SK-N-SH (cell line): Measurements from ENCODE around the gene PLA2G2F.

Experiments used
- CTCF ChIP-seq: fragments of 200-600 bp; sonication (generic); IDR thresholded peaks from 2 replicates; pipeline ENCODE4 v1.6.1; 2017; ENCODE audit warnings: antibody characterized with exemption, mild to moderate bottlenecking, moderate library complexity
- EZH2phosphoT487 ChIP-seq: fragments of 200-600 bp; sonication (generic); IDR thresholded peaks from 2 replicates; pipeline ENCODE4 v1.6.1; 2017; ENCODE audit warnings: low read depth, mixed run types, mild to moderate bottlenecking, antibody characterized with exemption, moderate library complexity, borderline replicate concordance
- FOXM1 ChIP-seq: IDR thresholded peaks from 2 replicates; pipeline ENCODE4 v1.4.0; 2012; ENCODE audit warnings: low read depth, mild to moderate bottlenecking
- POLR2AphosphoS5 ChIP-seq: IDR thresholded peaks from 2 replicates; pipeline ENCODE4 v1.6.1; 2012; ENCODE audit warnings: low read depth, low read length
- RAD21 ChIP-seq: IDR thresholded peaks from 2 replicates; pipeline ENCODE4 v1.6.1; 2012; ENCODE audit warnings: mild to moderate bottlenecking, low read length
- RCOR1 ChIP-seq: fragments of 150-350 bp; IDR thresholded peaks from 2 replicates; pipeline ENCODE4 v1.6.1; 2017; ENCODE audit warnings: antibody characterized with exemption, low read length
- RFX5 ChIP-seq: IDR thresholded peaks from 2 replicates; pipeline ENCODE4 v1.6.1; 2012; ENCODE audit warnings: mild to moderate bottlenecking, improper control_type of control experiment, low read length
- RXRA ChIP-seq: IDR thresholded peaks from 2 replicates; pipeline ENCODE4 v1.4.0; 2012; ENCODE audit warnings: low read depth, mild to moderate bottlenecking, borderline replicate concordance
- TCF12 ChIP-seq: IDR thresholded peaks from 2 replicates; pipeline ENCODE4 v1.4.0; 2012
- TF ChIP-seq, protein P1 (sequence below): IDR thresholded peaks from 2 replicates; pipeline ENCODE4 v1.6.1; 2012; ENCODE audit warnings: mild to moderate bottlenecking, low read depth, low read length, moderate library complexity

DNA sequence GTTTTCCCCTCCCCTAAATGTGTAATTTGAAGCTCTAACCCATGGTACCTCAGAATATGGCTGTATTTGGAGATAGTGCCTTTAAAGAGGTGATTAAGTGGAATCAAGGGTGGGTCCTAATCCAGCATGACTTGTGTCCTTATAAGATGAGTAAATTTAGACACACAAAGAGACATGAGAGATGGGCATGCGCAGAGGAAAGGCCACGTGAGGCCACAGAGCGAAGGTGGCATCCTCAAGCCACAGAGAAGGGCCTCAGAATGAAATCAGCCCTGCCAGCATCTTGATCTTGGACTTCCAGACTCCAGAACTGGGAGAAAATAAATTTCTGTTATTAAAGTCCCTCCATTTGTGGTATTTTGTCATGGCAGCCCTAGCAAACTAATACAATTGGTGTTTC, 2.9 kb upstream of the PLA2G2F start:
- TF ChIP-seq RXRA (no peak), RAD21 (no peak), FOXM1 (no peak), CTCF (no peak), TCF12 (no peak), RCOR1 (no peak), POLR2AphosphoS5 (no peak), EZH2phosphoT487 (no peak), RFX5 (no peak)
- TF ChIP-seq, protein P1, sequence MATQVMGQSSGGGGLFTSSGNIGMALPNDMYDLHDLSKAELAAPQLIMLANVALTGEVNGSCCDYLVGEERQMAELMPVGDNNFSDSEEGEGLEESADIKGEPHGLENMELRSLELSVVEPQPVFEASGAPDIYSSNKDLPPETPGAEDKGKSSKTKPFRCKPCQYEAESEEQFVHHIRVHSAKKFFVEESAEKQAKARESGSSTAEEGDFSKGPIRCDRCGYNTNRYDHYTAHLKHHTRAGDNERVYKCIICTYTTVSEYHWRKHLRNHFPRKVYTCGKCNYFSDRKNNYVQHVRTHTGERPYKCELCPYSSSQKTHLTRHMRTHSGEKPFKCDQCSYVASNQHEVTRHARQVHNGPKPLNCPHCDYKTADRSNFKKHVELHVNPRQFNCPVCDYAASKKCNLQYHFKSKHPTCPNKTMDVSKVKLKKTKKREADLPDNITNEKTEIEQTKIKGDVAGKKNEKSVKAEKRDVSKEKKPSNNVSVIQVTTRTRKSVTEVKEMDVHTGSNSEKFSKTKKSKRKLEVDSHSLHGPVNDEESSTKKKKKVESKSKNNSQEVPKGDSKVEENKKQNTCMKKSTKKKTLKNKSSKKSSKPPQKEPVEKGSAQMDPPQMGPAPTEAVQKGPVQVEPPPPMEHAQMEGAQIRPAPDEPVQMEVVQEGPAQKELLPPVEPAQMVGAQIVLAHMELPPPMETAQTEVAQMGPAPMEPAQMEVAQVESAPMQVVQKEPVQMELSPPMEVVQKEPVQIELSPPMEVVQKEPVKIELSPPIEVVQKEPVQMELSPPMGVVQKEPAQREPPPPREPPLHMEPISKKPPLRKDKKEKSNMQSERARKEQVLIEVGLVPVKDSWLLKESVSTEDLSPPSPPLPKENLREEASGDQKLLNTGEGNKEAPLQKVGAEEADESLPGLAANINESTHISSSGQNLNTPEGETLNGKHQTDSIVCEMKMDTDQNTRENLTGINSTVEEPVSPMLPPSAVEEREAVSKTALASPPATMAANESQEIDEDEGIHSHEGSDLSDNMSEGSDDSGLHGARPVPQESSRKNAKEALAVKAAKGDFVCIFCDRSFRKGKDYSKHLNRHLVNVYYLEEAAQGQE: no peak
